GM18520 (cell line): ENCODE results near the gene CPM.
A peak's percentile ranks its signal among the peaks of the same experiment; 100 is the strongest.

Experiments
- ATAC-seq: cut with Tn5 transposase; IDR thresholded peaks from one replicate; pipeline ENCODE4 v1.9.1; 2021; ENCODE audit not compliant: unreplicated experiment

The CPM gene

GRCh38 chr12:68957273-68957672, 24.3 kb upstream of the CPM start:
- ATAC-seq = no peak

- ATAC-seq = no peak
These were observed 23.5 kb upstream of the CPM start for GRCh38 chr12:68956466-68956865.

GRCh38 chr12:68954811-68955210, 21.8 kb upstream of the CPM start:
- ATAC-seq = no peak

- no peak for ATAC-seq
These were observed 20.6 kb upstream of the CPM start for GRCh38 chr12:68953536-68953935.

- ATAC-seq = no peak
These were observed 18.7 kb upstream of the CPM start for GRCh38 chr12:68951652-68952051.

- no peak for ATAC-seq
These were observed 17.5 kb upstream of the CPM start for GRCh38 chr12:68950511-68950910.

GRCh38 chr12:68945255-68945654, 12.3 kb upstream of the CPM start:
- ATAC-seq = no peak

- ATAC-seq = no peak
These were observed 11.5 kb upstream of the CPM start for GRCh38 chr12:68944296-68945076.

GRCh38 chr12:68943848-68944247, 10.9 kb upstream of the CPM start:
- no peak for ATAC-seq

GRCh38 chr12:68940731-68941130, 7.8 kb upstream of the CPM start:
- no peak for ATAC-seq

- no peak for ATAC-seq
These were observed 6.5 kb upstream of the CPM start for GRCh38 chr12:68939505-68939904.

- ATAC-seq = no peak
These were observed 1.4 kb upstream of the CPM start for GRCh38 chr12:68934392-68934791.

GRCh38 chr12:68932128-68932960, 627 bp downstream of the CPM start:
- peak; percentile 19 for ATAC-seq

GRCh38 chr12:68930178-68930577, 2.8 kb downstream of the CPM start:
- ATAC-seq = no peak

- no peak for ATAC-seq
These were observed 8.4 kb downstream of the CPM start for GRCh38 chr12:68924546-68924945.

GRCh38 chr12:68919581-68920239, 13.3 kb downstream of the CPM start:
- ATAC-seq = no peak

GRCh38 chr12:68918960-68919359, 14.0 kb downstream of the CPM start:
- ATAC-seq = no peak

- no peak for ATAC-seq
These were observed 17.9 kb downstream of the CPM start for GRCh38 chr12:68915055-68915454.

GRCh38 chr12:68913682-68914081, 19.3 kb downstream of the CPM start:
- no peak for ATAC-seq

GRCh38 chr12:68912916-68913315, 20.1 kb downstream of the CPM start:
- no peak for ATAC-seq

- no peak for ATAC-seq
These were observed 21.7 kb downstream of the CPM start for GRCh38 chr12:68911197-68911718.

GRCh38 chr12:68910128-68910527, 22.8 kb downstream of the CPM start:
- ATAC-seq = no peak
